GM13976 (cell line): ENCODE measurements around the gene DNAJC11.
"Not testable (repeated sequence)": the region's sequence is repeated elsewhere in the genome, so short reads cannot be mapped to it uniquely, and the experiment has no call there.

Experiments
- DNase-seq: peaks from one replicate; pipeline ENCODE4 v3.0.0; 2012; ENCODE audit warnings: low spot score
- in situ Hi-C: fragments of 300-500 bp; cut with MboI; formaldehyde crosslinking; loops from one replicate; pipeline ENCODE4 v1.12.0; 2022; ENCODE audit warnings: low sequenced_read_pairs, mixed read lengths, inconsistent platforms; ENCODE audit not compliant: unreplicated experiment
- TF ChIP-seq, protein P1 (sequence below): IDR thresholded peaks from 2 replicates; pipeline ENCODE4 v1.5.1; 2012; ENCODE audit warnings: borderline replicate concordance, mild to moderate bottlenecking; ENCODE audit not compliant: insufficient read depth; ENCODE audit errors: extremely low read depth, missing control alignments, control extremely low read depth

Gene DNAJC11

GRCh38 chr1:6603238-6603914, 98.2 kb downstream of the DNAJC11 start:
- TF ChIP-seq, protein P1, sequence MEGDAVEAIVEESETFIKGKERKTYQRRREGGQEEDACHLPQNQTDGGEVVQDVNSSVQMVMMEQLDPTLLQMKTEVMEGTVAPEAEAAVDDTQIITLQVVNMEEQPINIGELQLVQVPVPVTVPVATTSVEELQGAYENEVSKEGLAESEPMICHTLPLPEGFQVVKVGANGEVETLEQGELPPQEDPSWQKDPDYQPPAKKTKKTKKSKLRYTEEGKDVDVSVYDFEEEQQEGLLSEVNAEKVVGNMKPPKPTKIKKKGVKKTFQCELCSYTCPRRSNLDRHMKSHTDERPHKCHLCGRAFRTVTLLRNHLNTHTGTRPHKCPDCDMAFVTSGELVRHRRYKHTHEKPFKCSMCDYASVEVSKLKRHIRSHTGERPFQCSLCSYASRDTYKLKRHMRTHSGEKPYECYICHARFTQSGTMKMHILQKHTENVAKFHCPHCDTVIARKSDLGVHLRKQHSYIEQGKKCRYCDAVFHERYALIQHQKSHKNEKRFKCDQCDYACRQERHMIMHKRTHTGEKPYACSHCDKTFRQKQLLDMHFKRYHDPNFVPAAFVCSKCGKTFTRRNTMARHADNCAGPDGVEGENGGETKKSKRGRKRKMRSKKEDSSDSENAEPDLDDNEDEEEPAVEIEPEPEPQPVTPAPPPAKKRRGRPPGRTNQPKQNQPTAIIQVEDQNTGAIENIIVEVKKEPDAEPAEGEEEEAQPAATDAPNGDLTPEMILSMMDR = no peak
- DNase-seq = peak; percentile 61
- in situ Hi-C loops = no loop called here

GRCh38 chr1:6602669-6603237, 98.9 kb downstream of the DNAJC11 start, which contains the start of gene KLHL21:
Gene KLHL21 (minus strand): TSS chr1:6602869. CDS start chr1:6602817, 52 bp downstream.
- peak; percentile 92 for DNase-seq
- in situ Hi-C loops = no loop called here
- TF ChIP-seq, protein P1 = no peak

- peak; percentile 77 for DNase-seq
- in situ Hi-C loops = no loop called here
- TF ChIP-seq, protein P1 = no peak
These were observed 99.5 kb downstream of the DNAJC11 start for GRCh38 chr1:6601923-6602668.

- peak; percentile 77 for DNase-seq
- in situ Hi-C loops = no loop called here
- TF ChIP-seq, protein P1 = no peak
These were observed 100.3 kb downstream of the DNAJC11 start for GRCh38 chr1:6601049-6601922.

DNA sequence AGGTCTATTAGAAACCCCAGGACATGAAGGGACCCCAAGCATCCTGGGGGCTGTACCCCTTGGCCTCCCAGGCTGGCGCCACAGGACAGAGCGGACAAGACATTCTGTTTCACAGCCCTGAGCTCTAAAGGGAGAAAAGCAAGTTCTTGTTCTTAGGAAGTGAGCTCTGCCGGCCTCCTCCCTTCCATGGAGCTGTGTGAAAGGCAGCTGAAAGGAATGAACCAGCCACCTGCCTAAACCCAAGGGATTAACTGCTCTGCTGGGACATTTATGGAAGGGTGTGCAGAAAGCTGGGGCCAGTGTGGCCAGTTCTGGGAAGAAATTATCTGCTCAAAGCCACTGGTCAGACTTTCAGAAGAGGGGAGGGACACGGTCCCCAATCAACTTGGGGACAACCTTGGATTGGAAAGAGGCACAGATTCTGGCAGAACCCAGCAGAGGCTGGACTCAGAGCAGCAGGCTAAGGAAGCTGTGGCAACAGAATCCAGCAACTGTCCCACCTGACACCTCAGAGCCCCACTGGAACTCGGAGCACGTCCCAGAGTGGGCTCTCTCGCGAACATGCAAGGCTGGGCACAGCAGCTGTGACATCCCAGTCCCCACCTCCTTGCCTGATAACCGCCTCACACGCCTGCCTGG, 101.1 kb downstream of the DNAJC11 start:
- in situ Hi-C loops = no loop called here
- no peak for DNase-seq
- TF ChIP-seq, protein P1 = no peak

DNA sequence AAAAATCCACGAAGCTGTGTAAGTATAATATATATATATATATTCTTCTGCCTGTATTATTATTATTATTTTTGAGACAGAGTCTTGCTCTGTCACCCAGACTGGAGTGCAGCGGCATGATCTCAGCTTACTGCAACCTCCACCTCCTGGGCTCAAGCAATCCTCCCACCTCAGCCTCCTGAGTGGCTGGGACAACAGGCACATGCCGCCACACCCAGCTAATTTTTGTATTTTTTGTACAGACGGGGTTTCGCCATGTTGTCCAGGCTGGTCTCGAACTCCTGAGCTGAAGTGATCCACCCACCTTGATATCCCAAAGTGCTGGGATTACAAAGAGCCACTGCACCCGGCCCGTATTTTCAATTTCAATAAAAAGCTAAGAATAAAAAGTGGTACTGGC, 101.6 kb downstream of the DNAJC11 start:
- in situ Hi-C loops, DNase-seq: not testable (repeated sequence)
